HepG2 (cell line): Measurements from ENCODE around the gene PNKD. TPM values are rescaled to one million over a fixed set of nuclear protein-coding genes. Genes with fewer than 3 reads are reported as not detected.

Source experiments
- CHD4 ChIP-seq: fragments of 200-600 bp; sonication (generic); IDR thresholded peaks from 2 replicates; pipeline ENCODE4 v1.7.0; 2017; ENCODE audit warnings: mild to moderate bottlenecking, low read length, borderline replicate concordance
- EED ChIP-seq: sonication (generic); formaldehyde crosslinking; IDR thresholded peaks from 2 replicates; pipeline ENCODE4 v1.5.0; 2020; ENCODE audit warnings: mild to moderate bottlenecking, missing genetic modification reagents
- ETV6 ChIP-seq: sonication (generic); formaldehyde crosslinking; conservative IDR thresholded peaks from 2 replicates; pipeline ENCODE4 v1.4.0; 2020; ENCODE audit warnings: missing genetic modification reagents
- FOXK2 ChIP-seq: fragments of 450-650 bp; IDR thresholded peaks from 2 replicates; pipeline ENCODE4 v1.6.1; 2016
- GFI1 ChIP-seq: sonication (generic); formaldehyde crosslinking; IDR thresholded peaks from 2 replicates; pipeline ENCODE4 v1.5.0; 2020; ENCODE audit warnings: missing genetic modification reagents, mild to moderate bottlenecking, borderline replicate concordance
- HNF4G ChIP-seq, 2 experiments: sonication (generic) in 1 of 2; formaldehyde crosslinking in 1 of 2; IDR thresholded peaks; 2 replicates each; pipeline versions ENCODE4 v1.4.0 to v1.6.1; 2011 to 2020; ENCODE audit warnings: borderline replicate concordance in 2 of 2, low read depth in 2 of 2, mild to moderate bottlenecking in 2 of 2, low read length in 1 of 2, missing genetic modification reagents in 1 of 2, moderate library complexity in 1 of 2
- JUN ChIP-seq: sonication (generic); formaldehyde crosslinking; IDR thresholded peaks from 2 replicates; pipeline ENCODE4 v1.4.0; 2020; ENCODE audit warnings: mild to moderate bottlenecking, missing genetic modification reagents
- NR2C2 ChIP-seq: sonication (generic); formaldehyde crosslinking; IDR thresholded peaks from 2 replicates; pipeline ENCODE4 v1.4.0; 2020; ENCODE audit warnings: missing genetic modification reagents, mild to moderate bottlenecking, moderate library complexity, borderline replicate concordance
- RARA ChIP-seq: IDR thresholded peaks from 2 replicates; pipeline ENCODE4 v1.6.1; 2016; ENCODE audit warnings: missing genetic modification reagents, missing compliant biosample characterization
- SIX1 ChIP-seq: sonication (generic); formaldehyde crosslinking; IDR thresholded peaks from 2 replicates; pipeline ENCODE4 v1.4.0; 2020; ENCODE audit warnings: missing genetic modification reagents, borderline replicate concordance
- SIX4 ChIP-seq: sonication (generic); formaldehyde crosslinking; IDR thresholded peaks from 2 replicates; pipeline ENCODE4 v1.4.0; 2020; ENCODE audit warnings: missing genetic modification reagents
- SKI ChIP-seq: fragments of 450-650 bp; IDR thresholded peaks from one replicate; pipeline ENCODE4 v1.6.1; 2018; ENCODE audit warnings: mild to moderate bottlenecking; ENCODE audit not compliant: partially characterized antibody
- TBX2 ChIP-seq: sonication (generic); formaldehyde crosslinking; IDR thresholded peaks from 2 replicates; pipeline ENCODE4 v1.5.0; 2020; ENCODE audit warnings: missing genetic modification reagents, mild to moderate bottlenecking, borderline replicate concordance
- ZFP82 ChIP-seq: sonication (generic); formaldehyde crosslinking; IDR thresholded peaks from 2 replicates; pipeline ENCODE4 v1.5.1; 2020; ENCODE audit warnings: mild to moderate bottlenecking, missing genetic modification reagents, borderline replicate concordance
- ZNF292 ChIP-seq: sonication (generic); formaldehyde crosslinking; IDR thresholded peaks from 2 replicates; pipeline ENCODE4 v1.8.1; 2022; ENCODE audit warnings: mild to moderate bottlenecking, low read depth, missing genetic modification reagents, borderline replicate concordance
- ZNF326 ChIP-seq: sonication (generic); formaldehyde crosslinking; IDR thresholded peaks from 2 replicates; pipeline ENCODE4 v1.4.0; 2020; ENCODE audit warnings: missing genetic modification reagents, borderline replicate concordance
- ZNF431 ChIP-seq: sonication (generic); formaldehyde crosslinking; IDR thresholded peaks from 2 replicates; pipeline ENCODE4 v1.9.0; 2022; ENCODE audit warnings: missing genetic modification reagents, low read depth, mild to moderate bottlenecking, borderline replicate concordance
- ZNF432 ChIP-seq: sonication (generic); formaldehyde crosslinking; IDR thresholded peaks from 2 replicates; pipeline ENCODE4 v1.5.0; 2020; ENCODE audit warnings: missing genetic modification reagents, mild to moderate bottlenecking, borderline replicate concordance
- ZNF530 ChIP-seq: sonication (generic); formaldehyde crosslinking; IDR thresholded peaks from 2 replicates; pipeline ENCODE4 v1.5.0; 2020; ENCODE audit warnings: low read depth, mild to moderate bottlenecking, missing genetic modification reagents
- ZNF572 ChIP-seq: sonication (generic); formaldehyde crosslinking; IDR thresholded peaks from 2 replicates; pipeline ENCODE4 v1.5.1; 2020; ENCODE audit warnings: mild to moderate bottlenecking, missing genetic modification reagents
- ZNF737 ChIP-seq: sonication (generic); formaldehyde crosslinking; IDR thresholded peaks from 2 replicates; pipeline ENCODE4 v1.5.0; 2020; ENCODE audit warnings: missing genetic modification reagents, mild to moderate bottlenecking, borderline replicate concordance
- ZNF749 ChIP-seq: sonication (generic); formaldehyde crosslinking; IDR thresholded peaks from 2 replicates; pipeline ENCODE4 v1.8.0; 2022; ENCODE audit warnings: mild to moderate bottlenecking, missing genetic modification reagents, moderate library complexity, borderline replicate concordance
- ZNF790 ChIP-seq: sonication (generic); formaldehyde crosslinking; IDR thresholded peaks from 2 replicates; pipeline ENCODE4 v1.8.0; 2022; ENCODE audit warnings: missing genetic modification reagents, mild to moderate bottlenecking, borderline replicate concordance
- ZZZ3 ChIP-seq: sonication (generic); formaldehyde crosslinking; IDR thresholded peaks from 2 replicates; pipeline ENCODE4 v1.4.0; 2020; ENCODE audit warnings: missing genetic modification reagents, mild to moderate bottlenecking, borderline replicate concordance
- polyA plus RNA-seq, 8 experiments: library from polyadenylated mRNA; depleted of rRNA in 3 of 8; stranded (reverse) in 7 of 8; unstranded in 1 of 8; fragments of >200 nt; fragmentation: Illumina TruSeq in 4 of 8; extraction: Trizol in 4 of 8; gene quantifications; 2 replicates each; pipeline versions ENCODE4 v1.2.1 to v1.2.3, GENCODE V29; 2011 to 2016; ENCODE audit warnings: low read depth in 4 of 8, missing spikeins in 1 of 8, mixed read lengths in 1 of 8; ENCODE audit not compliant: insufficient read depth in 1 of 8
- total RNA-seq, 5 experiments: library from RNA; depleted of rRNA; stranded (reverse); fragments of >200 nt; fragmentation: Illumina TruSeq; extraction: Trizol; gene quantifications; 2 replicates each; pipeline ENCODE4 v1.2.3, GENCODE V29; 2016; ENCODE audit warnings: low read depth in 1 of 5
- TF ChIP-seq, protein P1 (sequence below): IDR thresholded peaks from 2 replicates; pipeline ENCODE4 v1.6.1; 2018; ENCODE audit warnings: missing genetic modification reagents, mild to moderate bottlenecking, missing compliant biosample characterization
- TF ChIP-seq, protein P2 (sequence below): sonication (generic); formaldehyde crosslinking; IDR thresholded peaks from 2 replicates; pipeline ENCODE4 v1.4.0; 2020; ENCODE audit warnings: mild to moderate bottlenecking, missing genetic modification reagents

PNKD gene
- total and polyA plus RNA-seq, 2 of the 13 experiments (the other 11 are each of a cell fraction or from before 2014, with no cell fraction given), result 55.9 to 80.4 TPM

DNA sequence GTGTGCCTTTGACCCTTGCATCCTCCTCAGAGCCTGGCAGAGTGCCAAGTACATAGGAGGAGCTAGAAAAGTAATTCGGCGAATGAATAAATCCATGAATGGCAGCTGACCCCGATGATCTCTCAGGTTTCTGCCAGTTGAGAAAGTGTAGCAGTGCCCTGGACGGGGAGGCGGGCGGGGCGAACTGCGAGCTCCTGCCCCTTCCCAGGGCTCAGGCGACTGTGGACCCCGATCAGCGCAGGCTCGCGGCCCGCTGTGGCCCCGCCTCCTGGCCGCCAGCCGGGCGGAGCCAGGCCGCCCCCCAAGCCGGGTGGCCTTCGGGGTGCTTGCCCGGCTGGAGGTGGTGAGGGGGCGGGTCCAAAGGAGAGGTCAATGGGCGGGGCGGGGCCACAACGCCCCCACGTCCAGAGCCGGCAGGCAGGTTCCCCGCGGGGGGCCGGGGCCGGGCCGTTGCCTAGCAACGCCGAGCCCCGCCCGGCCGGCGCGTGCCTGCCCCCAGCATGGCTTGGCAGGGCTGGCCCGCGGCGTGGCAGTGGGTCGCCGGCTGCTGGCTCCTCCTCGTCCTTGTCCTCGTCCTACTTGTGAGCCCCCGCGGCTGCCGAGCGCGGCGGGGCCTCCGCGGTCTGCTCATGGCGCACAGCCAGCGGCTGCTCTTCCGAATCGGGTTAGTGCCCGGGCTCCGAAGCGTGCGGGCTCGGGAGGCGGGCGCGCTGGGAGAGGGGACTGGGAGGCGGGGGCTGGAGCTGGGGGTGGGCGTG lies 52.6 kb downstream of the PNKD start (continued):
- TF ChIP-seq HNF4G (IDR thresholded peaks at IDR 0.05; ENCODE audit: borderline replicate concordance, low read depth, low read length) (peak; percentile 21; the same call in 1 of the 2 replicates), HNF4G (CRISPR knock-in tag; IDR thresholded peaks at IDR 0.05; ENCODE audit: borderline replicate concordance, low read depth) (peak; percentile 32; the same call in 1 of the 2 replicates), FOXK2 (no peak), TBX2 (peak; percentile 79; the same call in 1 of the 2 replicates), ZNF572 (CRISPR knock-in tag) (peak; percentile 82; the same call in 1 of the 2 replicates), SIX1 (CRISPR knock-in tag) (no peak), RARA (CRISPR knock-in tag) (0 out of 2 replicates have a peak, but pooled peaks have one; percentile 3), ZNF431 (CRISPR knock-in tag) (peak; percentile 39), ZNF292 (CRISPR knock-in tag) (no peak), SIX4 (no peak), ZNF749 (CRISPR knock-in tag) (no peak), ZNF432 (no peak), ZFP82 (CRISPR knock-in tag) (0 out of 2 replicates have a peak, but pooled peaks have one; percentile 53), ETV6 (no peak), ZZZ3 (CRISPR knock-in tag) (no peak), JUN (CRISPR knock-in tag) (no peak), ZNF326 (CRISPR knock-in tag) (no peak), CHD4 (no peak), ZNF790 (CRISPR knock-in tag) (peak; percentile 73; the same call in 1 of the 2 replicates), ZNF737 (CRISPR knock-in tag) (no peak), SKI (peak; percentile 94), NR2C2 (CRISPR knock-in tag) (peak; percentile 89), EED (CRISPR knock-in tag) (no peak; the same call in 1 of the 2 replicates), GFI1 (CRISPR knock-in tag) (peak; percentile 69; the same call in 1 of the 2 replicates), ZNF530 (CRISPR knock-in tag) (no peak)
- TF ChIP-seq, protein P1, sequence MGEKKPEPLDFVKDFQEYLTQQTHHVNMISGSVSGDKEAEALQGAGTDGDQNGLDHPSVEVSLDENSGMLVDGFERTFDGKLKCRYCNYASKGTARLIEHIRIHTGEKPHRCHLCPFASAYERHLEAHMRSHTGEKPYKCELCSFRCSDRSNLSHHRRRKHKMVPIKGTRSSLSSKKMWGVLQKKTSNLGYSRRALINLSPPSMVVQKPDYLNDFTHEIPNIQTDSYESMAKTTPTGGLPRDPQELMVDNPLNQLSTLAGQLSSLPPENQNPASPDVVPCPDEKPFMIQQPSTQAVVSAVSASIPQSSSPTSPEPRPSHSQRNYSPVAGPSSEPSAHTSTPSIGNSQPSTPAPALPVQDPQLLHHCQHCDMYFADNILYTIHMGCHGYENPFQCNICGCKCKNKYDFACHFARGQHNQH (CRISPR knock-in tag), result peak; percentile 86
- TF ChIP-seq, protein P2, sequence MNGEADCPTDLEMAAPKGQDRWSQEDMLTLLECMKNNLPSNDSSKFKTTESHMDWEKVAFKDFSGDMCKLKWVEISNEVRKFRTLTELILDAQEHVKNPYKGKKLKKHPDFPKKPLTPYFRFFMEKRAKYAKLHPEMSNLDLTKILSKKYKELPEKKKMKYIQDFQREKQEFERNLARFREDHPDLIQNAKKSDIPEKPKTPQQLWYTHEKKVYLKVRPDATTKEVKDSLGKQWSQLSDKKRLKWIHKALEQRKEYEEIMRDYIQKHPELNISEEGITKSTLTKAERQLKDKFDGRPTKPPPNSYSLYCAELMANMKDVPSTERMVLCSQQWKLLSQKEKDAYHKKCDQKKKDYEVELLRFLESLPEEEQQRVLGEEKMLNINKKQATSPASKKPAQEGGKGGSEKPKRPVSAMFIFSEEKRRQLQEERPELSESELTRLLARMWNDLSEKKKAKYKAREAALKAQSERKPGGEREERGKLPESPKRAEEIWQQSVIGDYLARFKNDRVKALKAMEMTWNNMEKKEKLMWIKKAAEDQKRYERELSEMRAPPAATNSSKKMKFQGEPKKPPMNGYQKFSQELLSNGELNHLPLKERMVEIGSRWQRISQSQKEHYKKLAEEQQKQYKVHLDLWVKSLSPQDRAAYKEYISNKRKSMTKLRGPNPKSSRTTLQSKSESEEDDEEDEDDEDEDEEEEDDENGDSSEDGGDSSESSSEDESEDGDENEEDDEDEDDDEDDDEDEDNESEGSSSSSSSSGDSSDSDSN (CRISPR knock-in tag), result peak; percentile 54; the same call in 1 of the 2 replicates
